Activated CD4-positive, alpha-beta T cell treated with anti-CD3 and anti-CD28 coated beads, Interleukin-2, amount 10 ng/mL, durations not matched to agents 7 days and 5 days (primary cell): ENCODE results near the gene ROBO4. TPM values are rescaled to one million over a fixed set of nuclear protein-coding genes. Genes with fewer than 3 reads are reported as not detected.

Source experiments
- CTCF ChIA-PET: fragments of 350-600 bp; sonication (Branson Sonifier 250); formaldehyde crosslinking; loops from one replicate; lab custom pipeline; 2021; ENCODE audit warnings: antibody characterized with exemption; lab: Charles Lee
- POLR2A ChIA-PET: fragments of 350-600 bp; sonication (Branson Sonifier 250); formaldehyde crosslinking; loops from one replicate; lab custom pipeline; 2021; ENCODE audit warnings: antibody characterized with exemption; lab: Charles Lee
- DNase-seq: peaks from one replicate; pipeline ENCODE4 v3.0.0-alpha.2; 2020
- H3K27ac Mint-ChIP-seq: one replicate; pipeline ENCODE4 v1.8.0; 2021; ENCODE audit warnings: mild to moderate bottlenecking, moderate library complexity, mixed read lengths
- H3K27me3 Mint-ChIP-seq: one replicate; pipeline ENCODE4 v1.8.0; 2021; ENCODE audit warnings: mixed read lengths
- H3K36me3 Mint-ChIP-seq: one replicate; pipeline ENCODE4 v1.8.0; 2021; ENCODE audit warnings: low read depth, mixed read lengths
- H3K4me1 Mint-ChIP-seq: one replicate; pipeline ENCODE4 v1.8.0; 2021; ENCODE audit warnings: mixed read lengths
- H3K4me3 Mint-ChIP-seq: one replicate; pipeline ENCODE4 v1.8.0; 2021; ENCODE audit warnings: mild to moderate bottlenecking, moderate library complexity, mixed read lengths
- H3K9me3 Mint-ChIP-seq: one replicate; pipeline ENCODE4 v1.8.0; 2021; ENCODE audit warnings: mixed read lengths
- total RNA-seq, 2 experiments: library from RNA; stranded (reverse); gene quantifications; one replicate each; pipeline ENCODE4 v1.2.3, GENCODE V29; 2021

Gene ROBO4
- total RNA-seq, 2 experiments from 2014 or later, result not detected

GRCh38 chr11:124916370-124916710, 18.7 kb upstream of the ROBO4 start:
- Mint-ChIP-seq H3K36me3 (peaks cover 4% of the 10 kb centered on the region), H3K9me3 (peaks cover 12% of the 10 kb centered on the region), H3K27me3 (peaks cover 9% of the 10 kb centered on the region), H3K4me1 (peaks cover 7% of the 10 kb centered on the region), H3K27ac (no peak overlapping the region), H3K4me3 (no peak overlapping the region)
- no peak for DNase-seq
- ChIA-PET POLR2A (no interaction called here), CTCF (no interaction called here)

GRCh38 chr11:124915541-124916369, 18.1 kb upstream of the ROBO4 start:
- CTCF ChIA-PET, result no interaction called here
- Mint-ChIP-seq H3K36me3 (peaks cover 4% of the 10 kb centered on the region), H3K9me3 (peaks cover 12% of the 10 kb centered on the region), H3K4me3 (no peak overlapping the region), H3K27me3 (peaks cover 9% of the 10 kb centered on the region), H3K27ac (no peak overlapping the region), H3K4me1 (peaks cover 6% of the 10 kb centered on the region)
- POLR2A ChIA-PET, result no interaction called here
- DNase-seq, result no peak

- Mint-ChIP-seq H3K36me3 (no peaks in the 10 kb centered on the region), H3K4me3 (no peak overlapping the region), H3K4me1 (peaks cover 6% of the 10 kb centered on the region), H3K27ac (no peak overlapping the region), H3K27me3 (peaks cover 46% of the 10 kb centered on the region), H3K9me3 (no peaks in the 10 kb centered on the region)
- ChIA-PET CTCF (no interaction called here), POLR2A (no interaction called here)
- DNase-seq, result no peak
Measured at GRCh38 chr11:124902616-124903015, 5.0 kb upstream of the ROBO4 start.

GRCh38 chr11:124900464-124900863, 2.8 kb upstream of the ROBO4 start:
- H3K27me3 Mint-ChIP-seq, result peaks cover 43% of the 10 kb centered on the region
- H3K4me3 Mint-ChIP-seq, result no peak overlapping the region
- DNase-seq, result no peak
- H3K27ac Mint-ChIP-seq, result no peak overlapping the region
- POLR2A ChIA-PET, result no interaction called here
- no peaks in the 10 kb centered on the region for H3K36me3 Mint-ChIP-seq
- H3K9me3 Mint-ChIP-seq, result no peaks in the 10 kb centered on the region
- peaks cover 10% of the 10 kb centered on the region for H3K4me1 Mint-ChIP-seq
- CTCF ChIA-PET, result interaction anchor here (1.1 to 1.2 kb wide), 2 partner anchors 10 to 17 kb away, joined by 3 read pairs; no protein-coding TSS in a partner anchor

GRCh38 chr11:124899383-124900145, 1.9 kb upstream of the ROBO4 start:
- CTCF ChIA-PET, result interaction anchor here (1.1 kb wide), 1 partner anchor 9 kb away, joined by 3 read pairs; no protein-coding TSS in a partner anchor
- POLR2A ChIA-PET, result no interaction called here
- no peak for DNase-seq
- no peak overlapping the region for H3K4me3 Mint-ChIP-seq
- H3K27ac Mint-ChIP-seq, result no peak overlapping the region
- peaks cover 39% of the 10 kb centered on the region for H3K27me3 Mint-ChIP-seq
- H3K36me3 Mint-ChIP-seq, result no peaks in the 10 kb centered on the region
- H3K9me3 Mint-ChIP-seq, result no peaks in the 10 kb centered on the region
- H3K4me1 Mint-ChIP-seq, result peaks cover 10% of the 10 kb centered on the region

GRCh38 chr11:124898711-124899110, 1.0 kb upstream of the ROBO4 start:
- CTCF ChIA-PET, result interaction anchor here (1.4 kb wide), 1 partner anchor 22 kb away, joined by 7 read pairs; no protein-coding TSS in a partner anchor
- H3K4me3 Mint-ChIP-seq, result no peak overlapping the region
- peaks cover 34% of the 10 kb centered on the region for H3K27me3 Mint-ChIP-seq
- no peak overlapping the region for H3K27ac Mint-ChIP-seq
- DNase-seq, result no peak
- H3K36me3 Mint-ChIP-seq, result no peaks in the 10 kb centered on the region
- H3K9me3 Mint-ChIP-seq, result no peaks in the 10 kb centered on the region
- peaks cover 10% of the 10 kb centered on the region for H3K4me1 Mint-ChIP-seq
- POLR2A ChIA-PET, result no interaction called here

- H3K9me3 Mint-ChIP-seq, result no peaks in the 10 kb centered on the region
Measured at GRCh38 chr11:124898263-124898680, 607 bp upstream of the ROBO4 start.

GRCh38 chr11:124896821-124897391, 759 bp downstream of the ROBO4 start:
- Mint-ChIP-seq H3K4me1 (peaks cover 10% of the 10 kb centered on the region), H3K36me3 (no peaks in the 10 kb centered on the region), H3K27ac (peak overlapping the region; percentile 33), H3K4me3 (no peak overlapping the region), H3K27me3 (peaks cover 24% of the 10 kb centered on the region), H3K9me3 (no peaks in the 10 kb centered on the region)
- ChIA-PET POLR2A (no interaction called here), CTCF (interaction anchor here (1.1 to 1.4 kb wide), 2 partner anchors 20 to 56 kb away, joined by 3 to 7 read pairs; no protein-coding TSS in a partner anchor)
- DNase-seq, result no peak

More at GRCh38 chr11:124898263-124898680, 607 bp upstream of the ROBO4 start:
- Mint-ChIP-seq H3K27me3 (peaks cover 32% of the 10 kb centered on the region), H3K4me3 (no peak overlapping the region), H3K4me1 (peaks cover 10% of the 10 kb centered on the region), H3K36me3 (no peaks in the 10 kb centered on the region), H3K27ac (no peak overlapping the region)
- POLR2A ChIA-PET, result no interaction called here
- no peak for DNase-seq
- CTCF ChIA-PET, result interaction anchor here (1.4 kb wide), 1 partner anchor 22 kb away, joined by 7 read pairs; no protein-coding TSS in a partner anchor

GRCh38 chr11:124896071-124896750, 1.5 kb downstream of the ROBO4 start:
- ChIA-PET CTCF (no interaction called here), POLR2A (no interaction called here)
- DNase-seq, result no peak
- no peak overlapping the region for H3K27ac Mint-ChIP-seq
- no peak overlapping the region for H3K4me3 Mint-ChIP-seq
- H3K27me3 Mint-ChIP-seq, result peaks cover 17% of the 10 kb centered on the region
- H3K36me3 Mint-ChIP-seq, result no peaks in the 10 kb centered on the region
- H3K4me1 Mint-ChIP-seq, result peaks cover 10% of the 10 kb centered on the region
- no peaks in the 10 kb centered on the region for H3K9me3 Mint-ChIP-seq

GRCh38 chr11:124895471-124895971, 2.1 kb downstream of the ROBO4 start:
- no peak for DNase-seq
- Mint-ChIP-seq H3K27me3 (peaks cover 11% of the 10 kb centered on the region), H3K27ac (no peak overlapping the region), H3K4me1 (peaks cover 10% of the 10 kb centered on the region), H3K9me3 (no peaks in the 10 kb centered on the region), H3K4me3 (no peak overlapping the region), H3K36me3 (no peaks in the 10 kb centered on the region)
- POLR2A ChIA-PET, result no interaction called here
- CTCF ChIA-PET, result no interaction called here

- no peak for DNase-seq
- peaks cover 10% of the 10 kb centered on the region for H3K4me1 Mint-ChIP-seq
- H3K27ac Mint-ChIP-seq, result no peak overlapping the region
- H3K36me3 Mint-ChIP-seq, result no peaks in the 10 kb centered on the region
- peaks cover 9% of the 10 kb centered on the region for H3K27me3 Mint-ChIP-seq
- POLR2A ChIA-PET, result no interaction called here
- CTCF ChIA-PET, result no interaction called here
- no peak overlapping the region for H3K4me3 Mint-ChIP-seq
- no peaks in the 10 kb centered on the region for H3K9me3 Mint-ChIP-seq
Measured at GRCh38 chr11:124894606-124895430, 2.8 kb downstream of the ROBO4 start.
